HTR-8/SVneo (cell line): ENCODE data around the gene NCOR1.
"Not testable (repeated sequence)": the region's sequence is repeated elsewhere in the genome, so short reads cannot be mapped to it uniquely, and the experiment has no call there.

Source experiments
- DNase-seq: peaks from one replicate; pipeline ENCODE4 v3.0.0; 2011; ENCODE audit warnings: low spot score, mixed read lengths; ENCODE audit not compliant: insufficient read length
- FAIRE-seq: peaks from 2 replicates; lab custom pipeline; 2011; peaks lifted over from hg19 to GRCh38; lab: Jason Lieb, UNC

Gene NCOR1

GRCh38 chr17:16106161-16106891, 109.0 kb downstream of the NCOR1 start:
- FAIRE-seq: no peak
- DNase-seq: no peak

DNA sequence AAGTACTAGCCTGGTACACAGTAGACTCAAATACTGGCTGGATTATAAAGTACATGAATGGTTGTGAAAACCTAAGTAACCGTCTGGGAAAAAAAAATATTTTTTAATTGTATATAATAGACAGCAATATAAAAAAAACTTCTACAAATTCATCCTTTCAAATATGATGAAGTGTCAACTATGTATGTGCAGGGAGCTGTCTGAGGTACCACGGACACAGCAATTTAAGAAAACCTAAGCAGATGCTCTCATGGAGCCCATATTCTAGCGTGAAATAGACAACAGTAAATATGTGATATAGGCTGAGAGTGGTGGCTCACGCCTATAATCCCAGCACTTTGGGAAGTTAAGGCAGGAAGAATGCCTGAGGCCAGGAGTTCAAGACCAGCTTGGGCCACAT, 111.1 kb downstream of the NCOR1 start:
- DNase-seq: no peak

GRCh38 chr17:16101440-16101839, 113.9 kb downstream of the NCOR1 start:
- FAIRE-seq (peak; percentile 58), DNase-seq (no peak)

More for the DNA sequence above, 111.1 kb downstream of the NCOR1 start:
- no peak for FAIRE-seq

- FAIRE-seq (peak; percentile 60), DNase-seq (no peak)
Observed at GRCh38 chr17:16100737-16101400, 114.5 kb downstream of the NCOR1 start.

- no peak for DNase-seq
- FAIRE-seq: no peak
Observed at GRCh38 chr17:16091773-16092172, 123.6 kb downstream of the NCOR1 start.

GRCh38 chr17:16086957-16087356, 128.4 kb downstream of the NCOR1 start:
- no peak for DNase-seq
- FAIRE-seq: peak; percentile 91

- no peak for FAIRE-seq
- no peak for DNase-seq
Observed at GRCh38 chr17:16085066-16085699, 130.2 kb downstream of the NCOR1 start.

DNA sequence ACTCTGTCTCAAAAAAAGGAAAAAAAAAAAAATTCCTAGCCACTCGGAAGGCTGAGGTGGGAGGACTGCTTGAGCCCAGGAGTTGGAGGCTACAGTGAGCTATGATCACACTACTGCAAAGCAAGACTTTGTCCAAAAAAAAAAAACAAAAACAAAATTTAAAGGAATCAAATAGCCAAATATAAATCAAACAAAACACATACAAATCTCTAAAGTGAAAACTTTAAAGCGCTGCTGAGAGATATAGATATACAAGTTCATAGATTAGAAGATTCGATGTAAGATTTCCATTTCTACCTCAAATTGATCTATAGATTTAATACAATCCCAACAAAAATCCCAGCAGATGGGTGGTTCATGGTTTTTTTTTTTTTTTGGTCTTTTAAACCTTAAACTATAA, 132.1 kb downstream of the NCOR1 start:
- no peak for FAIRE-seq
- no peak for DNase-seq

DNA sequence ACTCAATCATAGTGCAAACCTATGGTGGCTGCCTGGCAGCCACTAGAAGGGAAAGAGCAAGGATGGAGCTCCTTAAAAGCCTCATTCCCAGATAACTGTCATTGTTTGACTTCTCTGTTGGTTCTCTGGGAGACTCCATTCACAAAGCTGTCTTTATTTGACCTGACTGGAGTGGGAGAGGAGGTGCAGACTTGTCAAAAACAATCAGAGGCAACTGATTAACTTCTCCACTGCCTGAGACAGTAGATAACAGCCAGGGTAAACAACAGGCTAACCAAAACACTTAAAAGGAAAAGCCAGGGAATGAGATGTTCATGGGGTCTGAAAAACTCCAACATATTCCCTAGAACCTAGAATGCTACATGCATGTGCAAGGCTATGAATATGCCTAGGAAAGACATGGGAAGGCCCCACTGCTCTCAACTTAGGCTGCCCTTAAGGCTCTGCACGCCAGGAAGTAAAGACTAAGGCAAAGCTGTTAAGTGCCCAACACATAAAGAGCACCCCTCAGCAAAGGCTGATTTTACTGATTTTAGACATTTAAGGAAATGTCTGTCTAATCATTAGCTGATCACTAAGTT, 133.7 kb downstream of the NCOR1 start:
- FAIRE-seq: peak; percentile 36

GRCh38 chr17:16080366-16080765, 135.0 kb downstream of the NCOR1 start:
- no peak for FAIRE-seq
- no peak for DNase-seq

More for the DNA sequence above, 133.7 kb downstream of the NCOR1 start:
- DNase-seq: no peak

- no peak for FAIRE-seq
- DNase-seq: no peak
Observed at GRCh38 chr17:16075949-16076348, 139.4 kb downstream of the NCOR1 start.

- DNase-seq (no peak), FAIRE-seq (peak; percentile 78)
Observed at GRCh38 chr17:16074423-16074822, 140.9 kb downstream of the NCOR1 start.

DNA sequence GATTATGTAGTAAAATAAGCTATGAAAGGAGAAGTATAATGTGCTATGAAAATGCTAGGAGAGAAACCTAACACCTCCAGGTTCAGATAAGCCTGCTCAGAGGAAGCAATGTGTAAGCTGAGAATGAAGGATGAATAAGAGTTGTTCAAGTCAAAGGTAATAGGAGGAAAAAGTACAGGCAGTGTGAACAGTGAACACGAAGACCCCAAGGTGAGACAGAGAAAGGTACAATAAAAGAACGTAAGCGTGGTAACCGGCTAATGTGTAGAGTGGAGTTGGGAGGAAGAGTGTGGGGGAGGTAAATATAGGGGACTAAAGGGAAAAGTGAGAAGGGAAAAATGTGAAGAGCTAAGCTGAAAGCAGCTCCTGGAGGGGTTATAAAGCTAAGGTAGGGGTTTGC, 141.5 kb downstream of the NCOR1 start:
- no peak for DNase-seq

GRCh38 chr17:16072031-16072430, 143.3 kb downstream of the NCOR1 start:
- no peak for DNase-seq
- FAIRE-seq: peak; percentile 40

More for the DNA sequence above, 141.5 kb downstream of the NCOR1 start:
- FAIRE-seq: peak; percentile 88

GRCh38 chr17:16068323-16068722, 147.0 kb downstream of the NCOR1 start:
- FAIRE-seq: no peak
- DNase-seq: no peak

DNA sequence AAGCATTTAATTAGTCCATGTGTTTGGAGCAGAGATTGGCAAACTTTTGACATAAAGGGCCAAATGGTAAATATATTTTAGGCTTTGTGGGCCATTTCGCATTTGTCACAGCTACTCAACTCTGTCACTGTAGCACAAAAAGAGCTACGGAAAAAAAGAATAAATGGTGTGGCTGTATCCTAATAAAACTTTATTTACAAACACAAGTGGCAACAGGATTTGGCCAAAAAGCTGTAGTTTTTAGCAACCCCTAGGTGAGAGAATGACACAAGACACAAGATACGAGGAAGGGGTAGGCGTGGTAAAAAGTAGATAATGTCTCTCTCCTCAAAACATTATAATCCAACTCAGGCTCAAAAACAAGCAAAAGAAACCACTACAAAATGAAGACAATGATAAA, 149.2 kb downstream of the NCOR1 start:
- DNase-seq: no peak
- FAIRE-seq: no peak

DNA sequence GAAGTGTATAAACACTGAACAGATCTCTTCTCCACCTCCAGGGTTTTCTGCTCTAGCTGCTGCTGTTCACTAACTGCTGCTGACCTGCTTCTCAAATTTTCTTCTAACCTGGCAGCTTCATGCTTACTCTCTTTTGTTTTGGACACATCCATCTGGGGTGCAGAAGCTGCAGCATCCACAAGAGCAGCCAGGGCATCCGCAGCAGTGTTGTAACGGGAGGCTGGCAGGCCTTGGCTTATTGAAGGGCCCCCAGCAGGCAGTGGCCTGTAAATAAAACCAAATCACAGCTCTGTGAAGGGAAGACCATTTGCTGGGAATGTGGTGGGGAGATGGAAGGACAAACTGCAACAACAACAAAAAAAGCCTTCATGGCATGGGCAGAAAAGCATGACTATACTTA, 153.7 kb downstream of the NCOR1 start:
- no peak for FAIRE-seq
- no peak for DNase-seq

DNA sequence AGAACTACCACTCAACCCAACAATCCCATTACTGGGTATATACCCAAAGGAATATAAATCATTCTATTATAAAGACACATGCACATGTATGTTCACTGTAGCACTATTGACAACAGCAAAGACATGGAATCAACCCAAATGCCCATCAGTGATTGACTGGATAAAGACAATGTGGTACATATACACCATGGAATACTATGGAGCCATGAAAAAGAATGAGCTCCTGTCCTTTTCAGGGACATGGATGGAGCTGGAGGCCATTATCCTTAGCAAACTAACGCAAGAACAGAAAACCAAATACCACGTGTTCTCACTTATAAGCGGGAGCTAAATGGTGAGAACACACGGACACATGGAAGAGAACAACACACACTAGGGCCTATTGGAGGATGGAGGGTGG, 160.2 kb downstream of the NCOR1 start:
- FAIRE-seq, DNase-seq: not testable (repeated sequence)

DNA sequence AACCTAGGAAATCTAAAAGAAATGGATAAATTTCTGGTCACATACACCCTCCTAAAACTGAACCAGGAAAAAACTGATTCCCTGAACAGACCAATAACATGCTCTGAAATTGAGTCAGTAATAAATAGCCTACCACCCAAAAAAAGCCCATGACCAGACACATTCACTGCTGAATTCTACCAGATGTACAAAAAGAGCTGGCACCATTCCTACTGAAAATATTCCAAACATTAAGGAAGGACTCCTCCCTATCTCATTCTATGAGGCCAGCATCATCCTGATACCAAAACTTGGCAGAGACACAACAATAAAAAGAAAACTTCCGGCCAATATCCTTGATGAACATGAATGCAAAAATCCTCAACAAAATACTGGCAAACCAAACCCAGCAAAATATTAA, 162.8 kb downstream of the NCOR1 start:
- DNase-seq (no peak), FAIRE-seq (no peak)

GRCh38 chr17:16050844-16051243, 164.5 kb downstream of the NCOR1 start:
- FAIRE-seq (no peak), DNase-seq (no peak)
